Immature natural killer cell (primary cell): Measurements from ENCODE around the gene PSME3. TPM values are rescaled to one million over a fixed set of nuclear protein-coding genes. Genes with fewer than 3 reads are reported as not detected.

Experiments
- DNase-seq, 3 donors: peaks; one replicate each; pipeline ENCODE4 v3.0.0; 2022; ENCODE audit warnings: mixed read lengths in 1 of 3
- H3K27ac Mint-ChIP-seq, 6 donors: one replicate each; pipeline ENCODE4 v1.8.0; 2020; ENCODE audit warnings: mixed read lengths in 6 of 6, mild to moderate bottlenecking in 5 of 6, inconsistent platforms in 4 of 6, moderate library complexity in 3 of 6
- H3K27me3 Mint-ChIP-seq, 3 donors: one replicate each; pipeline ENCODE4 v1.8.0; 2020 to 2021; ENCODE audit warnings: low read depth in 3 of 3, mild to moderate bottlenecking in 3 of 3, mixed read lengths in 3 of 3, moderate library complexity in 3 of 3, inconsistent platforms in 1 of 3
- H3K36me3 Mint-ChIP-seq, 3 donors: one replicate each; pipeline ENCODE4 v1.8.0; 2020; ENCODE audit warnings: mixed read lengths in 3 of 3, inconsistent platforms in 2 of 3, mild to moderate bottlenecking in 2 of 3
- H3K4me1 Mint-ChIP-seq, 2 donors: one replicate each; pipeline ENCODE4 v1.8.0; 2020; ENCODE audit warnings: inconsistent platforms in 2 of 2, mild to moderate bottlenecking in 2 of 2, mixed read lengths in 2 of 2, moderate library complexity in 1 of 2
- H3K4me3 Mint-ChIP-seq, 5 donors: one replicate each; pipeline ENCODE4 v1.8.0; 2020; ENCODE audit warnings: mild to moderate bottlenecking in 5 of 5, mixed read lengths in 5 of 5, inconsistent platforms in 3 of 5, moderate library complexity in 3 of 5
- H3K9me3 Mint-ChIP-seq, 6 donors: one replicate each; pipeline ENCODE4 v1.8.0; 2020; ENCODE audit warnings: mild to moderate bottlenecking in 6 of 6, mixed read lengths in 6 of 6, inconsistent platforms in 4 of 6, moderate library complexity in 3 of 6
- polyA plus RNA-seq, 3 donors: library from polyadenylated mRNA; unstranded; fragments of 300-500 nt; fragmentation: Illumina TruSeq; gene quantifications; one replicate each; pipeline ENCODE4 v1.2.3, GENCODE V29; 2021

Gene PSME3
- polyA plus RNA-seq, 3 donors from 2014 or later, result 122 to 200 (median 161) TPM

GRCh38 chr17:42798383-42799380 lies 34.5 kb upstream of the PSME3 start, which contains the start of the genes CNTD1 and COA3:
Gene CNTD1 (plus strand): TSS chr17:42798861. CDS start chr17:42799068, 207 bp downstream.
Gene COA3 (minus strand): TSS chr17:42798704. CDS start chr17:42798681, 23 bp downstream.
- Mint-ChIP-seq H3K4me1 (peaks cover 19 to 27% of the 10 kb centered on the region in 2 donors), H3K27me3 (peaks cover 2 to 6% (median 5%) of the 10 kb centered on the region in 3 donors), H3K36me3 (peaks cover 0 to 10% (median 3%) of the 10 kb centered on the region in 3 donors), H3K9me3 (no peaks in the 10 kb centered on the region), H3K4me3 (peak within 1 kb of the TSS; percentile 93 to 98 (median 95)), H3K27ac (peak within 1 kb of the TSS; percentile 56 to 91 (median 82))
- DNase-seq, result peak; percentile 65 to 69 (median 67)

GRCh38 chr17:42803074-42803883 lies 29.9 kb upstream of the PSME3 start:
- Mint-ChIP-seq H3K4me3 (no peak overlapping the region), H3K4me1 (peaks cover 6 to 7% of the 10 kb centered on the region in 2 donors), H3K27me3 (peaks cover 2 to 6% (median 5%) of the 10 kb centered on the region in 3 donors), H3K9me3 (no peaks in the 10 kb centered on the region), H3K36me3 (no peaks in the 10 kb centered on the region), H3K27ac (no peak overlapping the region)
- no peak for DNase-seq

GRCh38 chr17:42804918-42805367 lies 28.3 kb upstream of the PSME3 start:
- Mint-ChIP-seq H3K9me3 (no peaks in the 10 kb centered on the region), H3K4me1 (no peaks in the 10 kb centered on the region), H3K27me3 (peaks cover 0 to 5% (median 0%) of the 10 kb centered on the region in 3 donors), H3K36me3 (peaks cover 0 to 6% (median 1%) of the 10 kb centered on the region in 3 donors), H3K27ac (no peak overlapping the region), H3K4me3 (no peak overlapping the region)
- DNase-seq, result no peak

- H3K36me3 Mint-ChIP-seq, result peaks cover 5 to 15% (median 10%) of the 10 kb centered on the region in 3 donors
These were observed 26.9 kb upstream of the PSME3 start for GRCh38 chr17:42806249-42806648.

GRCh38 chr17:42809250-42809649 lies 23.9 kb upstream of the PSME3 start:
- no peak overlapping the region for H3K27ac Mint-ChIP-seq
- no peaks in the 10 kb centered on the region for H3K4me1 Mint-ChIP-seq
- H3K4me3 Mint-ChIP-seq, result no peak overlapping the region
- no peaks in the 10 kb centered on the region for H3K9me3 Mint-ChIP-seq
- H3K36me3 Mint-ChIP-seq, result peaks cover 19 to 25% (median 20%) of the 10 kb centered on the region in 3 donors
- H3K27me3 Mint-ChIP-seq, result peaks cover 0 to 5% (median 0%) of the 10 kb centered on the region in 3 donors
- DNase-seq, result no peak

More at GRCh38 chr17:42806249-42806648, 26.9 kb upstream of the PSME3 start:
- Mint-ChIP-seq H3K27me3 (peaks cover 0 to 5% (median 0%) of the 10 kb centered on the region in 3 donors), H3K9me3 (no peaks in the 10 kb centered on the region), H3K4me3 (no peak overlapping the region), H3K4me1 (no peaks in the 10 kb centered on the region), H3K27ac (no peak overlapping the region)
- no peak for DNase-seq

GRCh38 chr17:42814633-42815399 lies 18.4 kb upstream of the PSME3 start:
- H3K9me3 Mint-ChIP-seq, result no peaks in the 10 kb centered on the region

GRCh38 chr17:42817866-42818265 lies 15.3 kb upstream of the PSME3 start:
- Mint-ChIP-seq H3K36me3 (peaks cover 21 to 59% (median 32%) of the 10 kb centered on the region in 3 donors), H3K9me3 (no peaks in the 10 kb centered on the region), H3K27ac (no peak overlapping the region)

More at GRCh38 chr17:42814633-42815399, 18.4 kb upstream of the PSME3 start:
- H3K27ac Mint-ChIP-seq, result no peak overlapping the region
- H3K4me3 Mint-ChIP-seq, result no peak overlapping the region
- H3K36me3 Mint-ChIP-seq, result peaks cover 31 to 63% (median 36%) of the 10 kb centered on the region in 3 donors
- H3K27me3 Mint-ChIP-seq, result peaks cover 0 to 3% (median 0%) of the 10 kb centered on the region in 3 donors
- no peak for DNase-seq
- peaks cover 0 to 4% of the 10 kb centered on the region in 2 donors for H3K4me1 Mint-ChIP-seq

GRCh38 chr17:42818379-42818778 lies 14.8 kb upstream of the PSME3 start:
- H3K36me3 Mint-ChIP-seq, result peaks cover 21 to 59% (median 32%) of the 10 kb centered on the region in 3 donors

More at GRCh38 chr17:42817866-42818265, 15.3 kb upstream of the PSME3 start:
- Mint-ChIP-seq H3K4me1 (peaks cover 9 to 32% of the 10 kb centered on the region in 2 donors), H3K27me3 (peaks cover 0 to 3% (median 0%) of the 10 kb centered on the region in 3 donors), H3K4me3 (no peak overlapping the region)
- DNase-seq, result no peak

GRCh38 chr17:42819939-42820535 lies 13.2 kb upstream of the PSME3 start:
- Mint-ChIP-seq H3K4me1 (peaks cover 21 to 49% of the 10 kb centered on the region in 2 donors), H3K4me3 (no peak overlapping the region), H3K9me3 (no peaks in the 10 kb centered on the region), H3K36me3 (peaks cover 12 to 45% (median 20%) of the 10 kb centered on the region in 3 donors), H3K27me3 (peaks cover 0 to 5% (median 4%) of the 10 kb centered on the region in 3 donors), H3K27ac (peak overlapping the region in 3 of 6 donors; percentile 15 to 76 (median 55))
- DNase-seq, result peak; percentile 33 to 52 (median 40)

More at GRCh38 chr17:42818379-42818778, 14.8 kb upstream of the PSME3 start:
- Mint-ChIP-seq H3K9me3 (no peaks in the 10 kb centered on the region), H3K4me1 (peaks cover 11 to 37% of the 10 kb centered on the region in 2 donors), H3K27ac (no peak overlapping the region), H3K4me3 (no peak overlapping the region), H3K27me3 (peaks cover 0 to 3% (median 0%) of the 10 kb centered on the region in 3 donors)
- no peak for DNase-seq

GRCh38 chr17:42821176-42821575 lies 12.0 kb upstream of the PSME3 start:
- H3K27me3 Mint-ChIP-seq, result peaks cover 0 to 5% (median 4%) of the 10 kb centered on the region in 3 donors
- peak overlapping the region in 1 of 6 donors; percentile 39 for H3K27ac Mint-ChIP-seq
- peaks cover 4 to 36% (median 15%) of the 10 kb centered on the region in 3 donors for H3K36me3 Mint-ChIP-seq
- no peak for DNase-seq
- no peaks in the 10 kb centered on the region for H3K9me3 Mint-ChIP-seq
- peaks cover 22 to 49% of the 10 kb centered on the region in 2 donors for H3K4me1 Mint-ChIP-seq
- peak overlapping the region in 2 of 5 donors; percentile 2 to 42 for H3K4me3 Mint-ChIP-seq

- Mint-ChIP-seq H3K27ac (no peak overlapping the region), H3K36me3 (no peaks in the 10 kb centered on the region), H3K4me3 (no peak overlapping the region), H3K27me3 (peaks cover 3 to 12% (median 8%) of the 10 kb centered on the region in 3 donors), H3K4me1 (peaks cover 18 to 25% of the 10 kb centered on the region in 2 donors), H3K9me3 (no peaks in the 10 kb centered on the region)
- DNase-seq, result no peak
These were observed 5.7 kb upstream of the PSME3 start for GRCh38 chr17:42827472-42827871.

- peaks cover 23 to 24% of the 10 kb centered on the region in 2 donors for H3K4me1 Mint-ChIP-seq
- no peak for DNase-seq
- no peaks in the 10 kb centered on the region for H3K9me3 Mint-ChIP-seq
- H3K4me3 Mint-ChIP-seq, result peak overlapping the region in 2 of 5 donors; percentile 12 to 61
- H3K27me3 Mint-ChIP-seq, result peaks cover 2 to 17% (median 15%) of the 10 kb centered on the region in 3 donors
- no peaks in the 10 kb centered on the region for H3K36me3 Mint-ChIP-seq
- peak overlapping the region in 4 of 6 donors; percentile 14 to 45 (median 34) for H3K27ac Mint-ChIP-seq
These were observed 2.2 kb upstream of the PSME3 start for GRCh38 chr17:42830971-42831370.
